NCI-H2196 (cell line): ENCODE results near the gene SFXN5.

Experiments used
- DNase-seq: peaks from one replicate; lab custom pipeline; 2025; ENCODE audit not compliant: unreplicated experiment; lab: John Stamatoyannopoulos, UW

The SFXN5 gene

GRCh38 chr2:72981536-72981935 lies 90.0 kb downstream of the SFXN5 start:
- DNase-seq: no peak

DNA sequence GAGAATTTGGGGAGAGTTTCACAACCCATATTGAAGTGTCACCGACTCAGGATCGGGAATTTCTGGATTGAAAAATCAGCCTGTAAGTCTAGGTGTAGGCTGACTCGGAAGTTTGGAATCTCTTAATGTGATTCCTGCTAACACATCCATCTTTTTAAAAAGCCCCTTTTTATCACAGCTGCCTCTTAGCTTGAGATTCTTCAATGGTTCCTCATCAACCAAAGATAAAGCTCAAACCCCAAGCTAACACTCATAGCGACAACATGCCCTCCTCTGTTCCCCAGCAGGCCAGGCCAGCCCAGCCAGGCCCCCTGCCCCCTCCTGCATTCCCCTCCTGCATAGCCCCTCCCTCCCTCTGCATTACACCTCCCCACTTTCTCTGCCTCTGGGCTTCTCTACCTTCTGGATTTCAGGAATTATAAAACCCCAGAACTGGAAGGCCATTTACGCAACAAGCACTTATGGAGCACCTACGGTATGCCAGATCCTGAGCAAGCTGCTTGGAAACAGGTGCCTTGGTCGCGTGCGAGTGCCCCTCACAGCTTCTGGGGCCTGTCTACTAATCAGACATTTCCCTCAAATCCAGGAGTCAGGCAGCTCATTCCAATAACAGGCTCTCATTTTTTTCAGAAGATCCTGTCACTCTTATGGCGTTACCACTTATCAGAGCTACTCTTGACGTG lies 90.8 kb downstream of the SFXN5 start:
- DNase-seq: no peak

DNA sequence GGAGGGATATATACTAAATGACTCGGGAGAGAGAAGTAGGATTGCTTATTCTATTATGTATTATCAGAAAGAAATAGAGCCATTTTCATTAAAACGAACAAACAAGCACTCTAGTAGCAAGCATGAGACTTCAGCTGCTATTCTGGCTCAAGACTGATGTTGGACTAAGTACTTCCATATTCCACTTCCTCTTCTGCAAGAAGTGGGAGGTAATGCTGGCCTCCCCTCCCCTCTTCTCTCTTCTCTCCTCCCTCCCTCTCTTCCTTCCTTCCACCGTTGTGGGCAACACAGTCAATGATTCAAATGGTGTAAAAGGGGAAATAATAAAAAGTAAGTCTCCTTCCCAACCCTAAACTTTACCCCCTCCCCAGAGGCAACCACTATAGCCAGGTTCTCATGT lies 91.6 kb downstream of the SFXN5 start:
- no peak for DNase-seq

DNA sequence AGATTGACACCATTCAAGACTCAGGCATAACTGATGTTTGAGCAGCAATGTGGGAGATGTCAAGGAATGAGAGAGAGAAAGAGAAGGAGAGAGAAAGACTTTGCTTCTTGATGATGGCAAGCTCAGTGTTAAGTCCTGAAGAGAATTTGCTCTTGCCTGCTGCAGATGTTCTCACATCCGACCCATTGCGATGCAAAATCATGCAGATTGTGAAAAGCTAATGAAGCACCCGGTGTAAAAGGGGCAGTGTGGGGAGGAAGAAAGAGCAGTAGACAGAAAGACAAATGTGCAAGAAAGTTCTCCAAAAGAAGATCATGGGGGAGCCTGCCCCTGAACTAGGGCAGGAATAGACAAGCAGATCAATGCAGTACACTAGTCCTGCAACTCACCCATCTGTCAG lies 96.5 kb downstream of the SFXN5 start:
- DNase-seq: no peak

DNA sequence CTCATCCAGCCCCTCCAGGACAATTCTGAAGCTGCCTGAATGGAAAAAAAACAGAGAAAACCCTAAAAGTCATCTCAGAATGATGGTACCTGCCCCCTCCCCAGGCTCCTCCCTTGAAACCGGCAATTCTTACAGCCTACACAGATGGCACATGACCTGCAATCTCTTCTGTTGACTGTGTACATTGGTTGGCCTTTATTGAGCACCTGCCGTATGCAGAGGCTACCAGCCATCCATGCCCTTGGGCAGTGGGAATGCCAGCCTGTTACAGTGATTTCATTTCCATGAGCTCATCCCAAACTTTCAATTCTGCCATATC lies 97.1 kb downstream of the SFXN5 start:
- DNase-seq: no peak

DNA sequence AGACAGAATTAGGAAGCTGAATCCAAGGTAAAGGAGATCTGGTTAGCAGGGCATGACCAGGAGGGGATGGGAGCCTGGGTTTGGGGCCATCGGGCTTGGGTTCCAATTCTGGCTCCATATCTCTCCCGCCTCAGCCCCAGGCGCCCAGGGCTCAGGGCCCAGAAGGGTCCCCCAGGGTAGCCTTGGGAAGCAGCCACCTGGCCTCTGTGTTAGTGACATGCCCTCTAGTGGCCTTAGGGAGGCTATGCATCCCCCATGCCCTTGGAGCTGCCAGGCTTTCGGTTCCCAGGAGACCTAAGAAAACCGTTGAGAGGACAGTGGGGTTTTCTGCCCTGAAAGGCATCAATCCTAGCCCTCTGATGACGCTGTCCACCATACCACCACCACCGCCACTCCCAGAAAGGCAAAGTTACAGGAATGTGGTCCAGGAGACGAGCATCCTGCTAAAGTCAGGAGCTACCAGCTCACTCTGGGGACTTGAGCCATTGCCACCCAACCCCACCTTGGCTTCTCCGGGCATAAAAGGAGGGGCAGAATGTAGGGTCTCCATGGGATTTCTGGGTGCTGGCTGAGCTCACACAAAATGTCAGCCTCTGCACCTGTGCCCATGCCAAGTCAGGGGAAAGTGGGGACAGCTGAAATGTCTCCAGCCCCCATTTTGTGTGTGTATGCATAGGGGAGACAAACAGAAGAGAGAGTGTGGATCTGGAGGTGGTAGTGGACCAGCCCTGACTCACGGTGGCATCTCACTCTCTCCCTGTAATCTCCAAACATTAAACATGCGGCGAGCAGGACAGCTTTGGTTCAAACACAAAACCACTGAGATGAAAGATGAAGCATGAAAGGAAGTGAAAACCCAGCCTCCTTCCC lies 97.7 kb downstream of the SFXN5 start:
- DNase-seq: peak; percentile 37

GRCh38 chr2:72973137-72973535 lies 98.4 kb downstream of the SFXN5 start:
- no peak for DNase-seq

- no peak for DNase-seq
These were observed 99.0 kb downstream of the SFXN5 start for GRCh38 chr2:72972352-72973136.

DNA sequence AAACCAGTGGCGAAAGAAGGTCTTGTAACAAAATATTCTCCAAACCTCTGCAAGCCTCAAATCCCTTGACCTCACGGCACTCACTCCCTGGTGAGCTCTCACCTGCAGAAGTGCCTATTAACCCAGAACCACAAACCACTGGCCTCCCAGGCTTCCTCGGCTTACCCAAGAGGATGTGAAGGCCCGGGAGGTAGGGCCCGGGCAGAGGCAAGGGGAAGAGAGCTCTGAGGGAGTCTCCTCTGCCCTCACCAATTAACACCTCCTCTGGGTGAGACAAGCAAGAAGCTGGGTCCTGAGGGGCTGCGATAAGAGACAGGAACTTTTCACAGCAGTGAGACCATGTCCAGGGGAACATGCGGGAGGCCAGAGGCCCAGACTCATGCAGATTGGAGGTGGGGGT lies 100.5 kb downstream of the SFXN5 start:
- no peak for DNase-seq

GRCh38 chr2:72969706-72970105 lies 101.8 kb downstream of the SFXN5 start:
- DNase-seq: no peak

DNA sequence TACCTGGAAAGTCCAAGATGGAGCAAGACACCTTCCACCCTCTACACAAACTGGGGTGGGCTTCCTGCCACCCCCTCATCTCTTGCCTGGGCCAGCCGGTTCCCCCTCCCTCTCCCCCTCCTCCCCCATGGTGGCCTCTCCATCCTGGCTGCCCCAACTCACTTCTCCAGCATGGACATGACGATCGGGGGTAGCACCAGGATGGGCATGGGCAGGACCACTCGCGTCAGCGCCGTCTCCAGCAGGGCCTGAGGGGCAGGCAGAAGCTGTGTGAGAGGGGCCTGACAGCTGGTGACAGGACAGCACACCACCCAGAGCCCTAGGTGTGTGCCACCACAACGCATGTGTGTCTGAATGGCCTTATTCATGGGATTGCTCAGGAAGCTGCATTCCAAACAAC lies 103.2 kb downstream of the SFXN5 start:
- no peak for DNase-seq

GRCh38 chr2:72965770-72966450 lies 105.6 kb downstream of the SFXN5 start:
- DNase-seq: no peak

DNA sequence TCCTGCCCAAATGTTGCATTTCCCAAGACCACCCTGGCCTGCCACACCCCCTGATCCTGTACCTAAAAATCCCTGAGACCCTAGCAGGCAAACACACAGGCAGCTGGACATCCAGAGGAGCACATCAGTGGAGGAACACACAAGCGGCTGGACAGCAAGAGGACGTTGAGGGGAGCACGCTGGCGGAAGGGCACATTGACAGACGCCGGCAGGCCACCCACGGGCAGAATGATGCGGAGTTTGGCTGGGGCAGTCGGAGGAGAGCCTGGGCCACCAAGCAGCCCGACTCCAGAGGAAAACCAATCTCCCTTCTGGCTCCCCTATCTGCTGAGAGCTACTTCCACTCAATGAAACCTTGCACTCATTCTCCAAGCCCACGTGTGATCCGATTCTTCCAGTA lies 106.5 kb downstream of the SFXN5 start:
- DNase-seq: no peak

GRCh38 chr2:72964146-72964525 lies 107.4 kb downstream of the SFXN5 start:
- no peak for DNase-seq

DNA sequence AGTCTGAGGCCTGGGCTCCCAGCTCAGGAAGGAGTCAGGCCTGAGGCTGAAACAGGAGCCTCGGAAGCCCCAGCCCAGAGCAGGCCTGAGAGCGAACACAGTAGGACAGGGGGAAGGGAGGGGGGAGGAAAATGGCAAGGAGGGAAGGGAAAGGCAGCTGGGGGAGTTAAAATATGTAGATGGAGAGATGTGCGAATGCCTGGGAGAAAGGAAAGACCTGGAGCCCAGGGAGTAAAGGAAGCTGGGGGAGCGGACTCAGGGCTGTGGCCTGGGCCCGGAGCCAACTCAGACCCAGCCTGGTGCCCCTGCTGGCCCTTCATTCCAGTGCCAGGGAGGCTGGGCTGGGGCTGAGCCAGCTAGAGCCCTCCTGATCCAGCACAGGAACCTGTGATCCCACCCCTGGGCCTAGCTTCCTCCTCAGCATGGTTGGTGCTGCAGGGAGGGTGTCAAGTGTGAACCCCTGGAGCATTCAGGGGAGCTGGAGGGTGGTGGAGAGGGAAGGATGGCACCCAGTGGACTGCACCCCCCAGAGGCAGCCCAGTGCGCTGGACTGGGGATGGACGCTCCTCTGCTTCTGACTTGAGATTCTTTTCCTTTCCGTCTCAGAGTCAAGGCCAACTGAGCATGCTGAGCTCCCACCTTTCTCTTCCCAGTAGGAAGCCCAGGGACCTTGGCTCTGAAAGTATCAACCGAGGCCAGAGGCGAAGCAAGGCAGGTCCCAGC lies 107.9 kb downstream of the SFXN5 start:
- DNase-seq: no peak

- no peak for DNase-seq
These were observed 108.6 kb downstream of the SFXN5 start for GRCh38 chr2:72962911-72963310.

GRCh38 chr2:72961853-72962468 lies 109.6 kb downstream of the SFXN5 start:
- no peak for DNase-seq

DNA sequence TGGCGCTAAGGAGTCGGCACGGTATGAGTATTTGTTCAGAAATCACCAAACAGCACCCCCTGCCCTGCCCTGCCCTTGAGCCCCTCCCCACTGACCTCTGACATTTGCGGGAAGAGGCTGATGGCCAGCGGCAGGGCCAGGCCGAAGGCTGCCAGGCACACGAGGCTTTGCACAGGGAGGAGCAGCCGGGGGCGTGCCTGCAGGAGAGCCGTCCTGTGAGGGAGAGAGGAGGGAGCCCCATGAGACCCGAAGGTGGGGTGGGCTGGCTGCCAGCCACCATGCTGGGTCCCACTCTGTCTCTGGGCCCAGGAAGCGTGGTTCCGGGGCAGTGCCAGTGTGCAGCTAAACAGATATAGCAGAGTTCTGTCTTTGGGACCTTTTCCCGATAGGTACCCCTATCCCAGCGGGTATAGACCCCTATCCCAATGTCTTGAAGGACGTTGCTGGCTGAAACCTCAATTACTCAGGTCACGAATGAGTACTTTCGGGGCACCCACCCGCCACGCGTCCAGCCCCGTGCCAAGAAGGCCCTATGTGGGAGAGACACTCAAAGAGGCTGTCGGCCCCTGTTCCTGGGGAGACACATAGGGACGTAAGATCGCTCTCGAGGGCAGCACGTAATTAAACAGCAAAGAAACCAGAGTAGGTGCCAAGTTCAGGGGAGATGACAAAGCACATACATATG lies 110.3 kb downstream of the SFXN5 start:
- no peak for DNase-seq
